HG02973 (cell line): ENCODE measurements around the gene CUX1.

Experiments used
- ATAC-seq: cut with Tn5 transposase; IDR thresholded peaks from one replicate; pipeline ENCODE4 v1.9.1; 2021; ENCODE audit warnings: moderate library complexity; ENCODE audit not compliant: unreplicated experiment

The CUX1 gene

DNA sequence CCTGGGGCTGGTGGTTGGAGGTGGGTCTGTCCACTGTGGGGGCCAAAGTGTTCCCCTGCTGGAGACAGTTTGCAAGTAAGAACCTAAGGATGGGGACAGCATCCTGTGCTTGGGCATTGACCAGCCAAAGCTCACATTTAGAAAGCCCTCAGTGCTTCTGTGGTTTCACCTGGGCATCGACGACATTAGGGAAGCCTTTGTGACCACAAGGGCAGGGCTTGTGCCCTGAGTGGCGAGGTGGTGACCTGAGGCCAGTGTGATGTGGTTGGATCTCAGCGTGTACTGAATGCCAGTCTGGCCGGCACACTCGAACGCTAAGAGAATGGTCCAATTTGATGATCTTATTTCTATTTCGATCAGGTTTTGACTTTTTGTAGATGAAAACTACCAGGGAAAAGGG, 437.1 kb downstream of the CUX1 start:
- ATAC-seq, result no peak

DNA sequence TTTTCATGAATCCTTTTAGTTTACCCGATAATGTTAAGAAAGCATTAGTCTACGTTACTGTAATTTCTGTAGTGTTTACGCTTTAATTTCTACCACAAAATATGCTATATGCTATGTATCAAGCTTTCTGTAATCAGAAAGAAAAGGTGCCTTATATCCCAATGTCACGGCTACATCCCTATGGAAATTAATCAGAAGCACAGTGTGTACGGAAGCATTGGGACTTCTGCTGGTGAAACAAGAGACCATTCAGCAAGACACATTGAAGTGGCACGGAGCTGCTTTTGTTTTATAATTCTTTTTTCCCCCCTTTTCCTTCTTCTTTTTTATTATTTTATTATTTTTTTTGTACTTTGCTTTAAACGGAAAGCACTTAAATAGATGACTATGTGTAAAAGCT, 438.1 kb downstream of the CUX1 start:
- no peak for ATAC-seq

DNA sequence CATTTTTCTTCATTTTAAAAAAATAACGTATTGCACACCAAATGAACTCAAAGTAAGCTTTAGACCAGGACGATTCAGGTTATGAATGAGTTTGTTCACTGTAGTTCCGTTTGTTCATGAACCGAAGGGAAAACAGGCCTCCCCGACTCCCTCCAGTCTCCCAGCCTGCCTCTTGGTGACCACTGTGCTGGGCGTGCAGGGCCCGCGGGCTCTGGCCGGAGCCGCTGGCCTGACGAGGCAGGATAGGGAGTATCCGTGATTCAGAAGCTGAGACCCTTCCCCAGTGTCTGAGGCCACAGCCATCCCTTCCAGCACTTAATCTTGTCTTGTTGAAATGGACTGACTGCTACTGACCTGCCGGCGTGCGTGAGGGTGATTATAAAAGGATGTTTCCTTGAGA, 438.5 kb downstream of the CUX1 start:
- no peak for ATAC-seq

DNA sequence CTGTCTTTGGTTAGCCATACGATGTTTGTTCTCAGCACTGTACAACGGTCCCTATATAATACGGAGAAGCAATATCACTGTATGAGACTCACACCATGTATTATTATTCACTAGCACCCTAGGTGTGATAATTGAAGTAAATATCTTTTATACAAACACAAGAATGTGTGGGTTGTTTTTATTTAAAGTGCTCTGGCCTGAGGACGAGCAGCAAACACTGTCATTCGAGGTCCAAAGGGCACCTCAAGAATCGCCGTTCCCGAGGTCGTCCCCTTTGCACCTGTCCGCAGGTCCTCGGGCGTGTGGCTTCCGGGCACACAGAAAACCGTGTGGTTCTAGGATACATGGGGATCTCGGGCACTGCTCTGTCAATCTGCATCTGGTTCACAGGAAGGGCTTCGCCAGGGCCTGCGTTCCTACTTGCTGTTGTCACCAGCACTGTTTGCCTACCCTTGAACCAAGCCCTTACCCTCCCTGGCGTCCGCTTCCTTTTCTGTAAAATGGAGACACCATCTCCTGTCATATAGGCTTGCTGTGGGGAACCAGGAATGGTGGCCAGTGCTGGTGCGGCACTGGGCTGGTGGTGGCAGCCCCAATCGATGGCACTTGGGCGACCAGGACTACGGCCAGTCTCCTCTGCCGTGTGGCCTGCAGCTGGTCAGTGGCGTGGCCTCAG, 440.8 kb downstream of the CUX1 start:
- ATAC-seq, result no peak

DNA sequence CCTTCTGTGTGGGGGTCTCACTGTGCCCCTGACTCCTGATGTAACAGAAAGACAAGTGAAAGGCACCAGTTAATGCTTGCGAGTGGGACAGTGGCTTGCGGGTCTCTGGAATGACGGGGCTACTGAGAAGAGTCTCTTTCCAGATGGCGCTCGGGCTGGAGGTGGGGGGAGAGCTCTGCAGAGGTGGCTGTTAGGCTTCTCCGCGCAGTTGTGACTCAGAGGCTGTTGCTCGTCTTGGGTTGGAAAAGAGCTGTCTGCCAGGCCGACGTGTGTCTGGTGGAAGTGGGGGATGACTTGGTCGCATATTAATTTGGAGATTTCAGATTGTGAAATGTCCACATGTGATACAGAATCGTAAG, 441.3 kb downstream of the CUX1 start:
- ATAC-seq, result no peak

DNA sequence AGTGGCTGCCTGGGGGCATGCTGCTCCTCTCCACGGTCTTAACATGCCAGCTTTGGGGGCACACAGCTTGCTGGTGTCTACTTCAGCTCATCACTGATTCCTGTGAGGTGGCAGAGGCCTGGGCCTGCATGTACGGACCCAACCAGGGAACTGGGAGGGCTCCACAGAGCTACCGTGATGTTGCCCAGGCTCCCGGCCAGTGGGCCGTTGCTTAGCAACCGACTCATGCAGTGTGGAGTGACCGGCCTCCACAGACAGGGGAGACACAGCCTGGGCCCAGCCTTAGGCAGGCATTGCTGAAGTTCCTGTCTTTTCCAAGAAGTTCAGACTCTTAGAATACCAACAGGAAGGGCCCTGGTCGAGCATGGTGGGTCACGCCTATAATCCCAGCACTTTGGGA, 443.4 kb downstream of the CUX1 start:
- no peak for ATAC-seq

DNA sequence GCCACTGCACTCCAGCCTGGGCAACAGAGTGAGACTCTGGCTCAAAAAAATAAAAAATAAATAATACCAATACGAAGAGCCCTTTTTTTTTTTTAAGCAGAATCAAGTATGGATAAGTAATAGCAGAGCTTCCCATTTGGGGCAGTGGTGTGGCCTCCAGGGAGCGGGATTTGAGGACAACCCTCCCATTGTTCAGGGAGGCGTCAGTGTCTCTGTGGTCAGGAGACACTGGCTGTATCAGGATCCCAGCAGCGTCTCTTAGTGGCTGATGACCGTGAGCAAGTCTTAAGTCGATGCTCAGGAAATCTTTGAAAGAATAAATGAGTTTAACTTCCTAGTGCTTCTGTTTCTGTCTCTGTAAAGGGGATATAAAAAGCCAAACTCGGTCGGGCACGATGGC, 444.0 kb downstream of the CUX1 start:
- ATAC-seq, result no peak

DNA sequence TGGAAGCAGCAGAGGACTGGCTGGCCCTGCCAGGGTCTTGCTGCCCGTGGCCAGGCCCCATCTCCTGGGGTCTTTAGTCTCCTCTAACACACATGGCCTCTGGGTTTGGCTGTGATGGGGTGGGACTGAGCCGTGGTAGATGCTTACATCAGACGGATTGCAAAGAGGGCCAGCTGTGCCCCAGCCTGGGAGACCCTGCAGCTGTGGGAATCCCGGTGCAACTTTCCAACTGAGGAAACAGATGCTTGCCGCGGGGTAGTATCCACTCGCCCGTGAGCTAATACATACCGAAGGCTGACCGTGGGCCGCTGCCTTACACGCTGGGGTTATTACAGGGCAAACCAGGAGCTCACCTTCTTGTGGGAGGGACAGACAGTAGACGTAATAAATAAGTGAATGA, 445.1 kb downstream of the CUX1 start:
- no peak for ATAC-seq

DNA sequence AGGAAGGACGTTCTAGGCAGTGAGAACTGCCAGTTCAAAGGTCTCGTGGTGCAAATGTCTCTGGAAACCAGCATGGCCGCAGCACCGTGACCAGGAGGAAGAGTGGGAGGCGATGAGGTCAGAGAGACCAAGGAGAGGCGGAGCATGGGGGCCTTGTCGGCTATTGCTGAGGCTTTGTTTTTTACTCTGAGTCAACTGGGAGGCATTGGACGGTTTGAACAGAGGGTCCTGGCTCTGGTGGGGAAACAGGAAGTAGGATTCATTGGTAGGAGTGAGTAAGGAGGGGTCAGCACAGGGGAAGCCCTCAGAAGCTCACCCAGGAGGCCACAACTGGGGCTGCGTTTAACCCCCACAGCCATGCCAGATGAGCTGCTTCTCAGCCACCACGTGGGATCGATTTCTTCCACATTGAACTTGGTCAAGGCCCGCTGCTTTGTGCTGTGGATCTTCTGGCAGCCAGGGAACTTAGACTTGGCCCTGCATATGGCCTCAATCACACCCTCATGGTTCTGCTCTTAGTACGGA, 447.0 kb downstream of the CUX1 start:
- ATAC-seq, result no peak

DNA sequence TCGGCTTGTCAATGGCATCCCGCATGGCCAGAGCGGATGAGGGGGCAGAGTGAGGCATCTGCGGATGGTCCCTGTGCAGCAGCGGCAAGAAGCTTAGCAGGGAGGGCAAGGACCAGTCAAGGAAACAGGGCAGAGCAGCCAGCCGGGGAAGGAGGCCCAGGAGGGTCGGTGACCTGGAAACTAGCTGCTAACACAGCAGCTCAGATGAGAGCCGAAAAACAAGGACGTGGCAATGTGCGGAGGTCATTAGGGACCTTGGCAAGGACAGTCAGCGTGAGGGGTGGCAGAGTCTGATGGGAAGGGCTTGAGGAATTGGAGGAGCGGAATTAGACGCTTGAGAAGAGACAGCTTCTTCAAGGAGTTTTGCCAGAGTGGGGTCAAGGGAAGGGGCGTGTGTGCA, 449.1 kb downstream of the CUX1 start:
- ATAC-seq, result no peak

DNA sequence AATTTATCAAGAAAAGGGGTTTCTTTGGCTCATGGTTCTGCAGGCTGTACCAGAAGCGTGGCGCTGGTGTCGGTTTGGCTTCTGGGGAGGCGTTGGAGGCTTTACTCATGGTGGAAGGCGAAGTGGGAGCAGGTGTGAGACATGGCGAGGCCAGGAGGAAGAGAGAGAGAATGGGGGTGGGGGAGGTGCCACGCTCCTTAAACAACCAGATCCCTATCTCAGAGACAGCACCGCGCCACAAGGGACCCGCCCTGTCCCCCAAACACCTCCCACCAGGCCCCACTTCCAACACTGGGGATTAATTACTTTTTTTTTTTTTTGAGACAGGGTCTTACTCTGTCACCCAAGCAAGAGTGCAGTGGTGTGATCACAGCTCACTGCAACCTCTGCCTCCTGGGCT, 451.2 kb downstream of the CUX1 start:
- no peak for ATAC-seq

DNA sequence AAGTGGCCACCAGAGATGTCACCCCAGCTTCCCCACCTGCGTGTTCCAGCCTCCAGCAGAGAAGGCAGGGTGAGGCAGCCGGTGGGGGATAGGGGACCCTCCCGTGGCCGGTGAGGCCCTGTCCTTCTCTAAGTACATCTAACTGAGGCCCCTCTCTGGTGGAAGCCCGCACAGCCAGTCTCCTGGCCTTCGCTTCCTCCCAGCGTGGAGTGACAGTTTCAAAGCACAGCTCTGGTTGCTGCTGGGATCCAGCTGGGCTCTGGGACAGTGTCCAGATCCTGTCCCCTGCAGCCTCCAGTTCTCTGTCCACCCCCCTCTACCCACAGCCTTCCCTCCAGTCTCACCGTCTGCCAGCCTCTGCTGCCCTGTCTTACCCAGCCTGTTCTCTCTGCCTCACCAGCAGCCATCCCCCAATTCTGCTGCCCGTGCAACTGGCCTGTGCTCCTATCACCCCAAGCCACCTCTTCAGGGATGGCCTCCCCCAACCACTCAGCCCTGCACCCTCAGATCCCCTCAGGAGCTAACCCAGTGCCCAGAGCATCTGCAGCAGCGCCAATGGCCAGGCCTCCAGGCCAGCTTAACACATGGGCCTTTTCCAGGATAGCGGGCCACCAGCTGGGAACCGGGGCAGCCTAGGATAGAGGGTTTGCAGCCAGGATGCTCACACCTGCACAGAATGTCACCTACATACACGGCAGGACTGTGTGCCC, 452.9 kb downstream of the CUX1 start:
- no peak for ATAC-seq

DNA sequence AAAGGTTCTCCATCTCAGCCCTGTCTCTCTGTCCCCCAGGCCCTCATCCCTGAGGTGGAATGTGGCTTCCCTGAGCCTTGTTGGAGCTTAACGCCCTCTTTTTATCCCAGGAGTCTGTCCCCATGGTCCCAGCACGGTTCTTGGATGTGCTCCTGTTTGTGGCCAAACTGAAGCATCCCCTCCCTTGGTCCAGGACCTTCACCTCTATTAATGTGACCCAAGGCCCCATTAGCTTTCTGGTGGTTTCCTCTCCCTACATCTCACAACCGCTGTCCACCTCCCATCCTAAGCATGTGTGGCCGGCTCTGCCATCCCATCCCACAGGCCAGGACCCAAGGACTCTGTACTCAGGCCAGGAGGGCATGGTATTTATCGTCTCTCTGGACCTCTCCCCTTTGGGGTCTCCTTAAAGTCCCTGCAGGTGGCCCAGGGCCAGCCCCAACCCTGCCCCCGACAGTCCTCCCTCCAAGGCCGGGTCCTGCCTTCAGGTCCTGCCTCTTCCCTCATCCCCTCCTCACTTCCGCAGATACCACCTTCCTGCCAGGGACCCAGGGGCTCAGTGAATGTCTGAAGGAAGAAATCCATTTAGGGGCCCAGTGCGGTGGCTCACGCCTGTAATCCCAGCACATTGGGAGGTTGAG, 453.9 kb downstream of the CUX1 start:
- no peak for ATAC-seq

DNA sequence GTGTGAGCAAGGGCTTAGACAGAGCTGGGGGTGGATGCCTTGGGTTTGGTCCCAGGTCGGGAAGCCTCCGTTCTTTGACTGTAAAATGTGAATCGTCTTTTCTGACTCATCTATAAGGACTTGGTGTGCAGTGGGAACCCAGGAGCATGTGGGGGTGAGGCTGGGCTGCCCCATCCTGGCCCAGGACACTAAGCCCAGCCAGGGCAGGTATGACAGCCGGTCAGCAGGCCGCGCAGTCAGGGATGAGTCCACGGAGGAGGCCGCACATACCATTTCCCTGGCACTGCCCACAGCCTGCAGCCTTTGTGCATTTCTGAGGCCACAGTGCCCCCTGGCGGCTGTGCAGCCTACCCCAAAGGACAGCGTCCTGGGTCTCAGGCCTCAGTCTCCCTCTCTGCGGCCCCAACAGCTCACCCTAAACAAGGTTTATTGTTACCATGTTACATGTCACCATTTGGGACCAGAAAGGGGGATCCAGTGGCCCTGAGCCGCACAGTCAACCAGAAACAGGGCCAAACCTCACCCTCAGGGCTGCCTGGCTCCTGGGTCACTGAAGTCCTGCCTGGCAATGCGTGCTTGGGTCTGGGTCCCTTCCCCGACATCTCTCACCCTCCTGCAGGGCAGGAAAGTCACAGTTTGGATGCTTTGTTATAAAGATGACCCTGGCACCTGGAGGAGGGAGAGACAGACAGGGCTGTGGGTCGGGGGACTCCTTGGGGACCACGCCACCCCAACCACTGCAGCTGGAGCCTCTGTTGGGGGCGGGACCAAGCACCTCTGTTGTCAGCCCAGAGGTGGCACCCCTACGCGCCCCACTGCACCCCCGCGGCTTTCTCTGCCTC, 454.9 kb downstream of the CUX1 start:
- ATAC-seq, result no peak

DNA sequence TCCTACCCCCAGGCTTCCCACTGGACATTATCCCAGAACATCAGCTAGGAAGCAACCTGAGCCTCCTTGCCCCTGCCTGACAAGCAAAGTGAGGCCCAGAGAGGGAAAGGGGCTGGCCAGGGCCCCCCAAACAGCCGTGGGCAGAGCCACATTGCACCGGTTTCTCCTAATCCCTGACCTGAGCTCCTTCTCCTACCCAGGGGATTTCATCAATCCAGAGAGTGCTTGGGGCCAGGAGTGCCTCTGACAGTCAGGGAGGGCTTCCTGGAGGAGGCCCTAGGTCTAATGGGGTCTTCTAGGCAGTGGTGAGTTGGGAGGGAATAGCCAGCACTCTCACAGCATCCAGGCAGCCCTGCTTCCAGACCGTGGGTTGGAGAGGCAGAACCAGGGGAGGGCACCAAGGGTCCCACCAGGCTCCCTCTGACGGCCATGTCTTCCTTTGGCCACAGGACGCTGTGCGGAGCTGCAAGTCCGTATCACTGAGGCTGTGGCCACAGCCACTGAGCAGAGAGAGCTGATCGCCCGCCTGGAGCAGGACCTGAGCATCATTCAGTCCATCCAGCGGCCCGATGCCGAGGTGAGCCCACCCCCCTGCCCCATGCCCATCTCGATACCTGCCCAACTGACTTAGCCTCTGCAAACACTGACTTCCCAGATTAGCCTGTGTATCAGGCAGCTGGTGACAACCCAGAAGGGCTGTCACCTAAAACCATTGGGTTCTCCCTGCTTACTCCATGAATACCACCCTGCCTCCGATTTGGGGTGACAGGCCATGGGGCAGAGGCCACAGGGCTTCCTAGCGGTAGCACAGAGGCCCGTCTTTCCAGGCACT, 455.7 kb downstream of the CUX1 start:
- no peak for ATAC-seq

DNA sequence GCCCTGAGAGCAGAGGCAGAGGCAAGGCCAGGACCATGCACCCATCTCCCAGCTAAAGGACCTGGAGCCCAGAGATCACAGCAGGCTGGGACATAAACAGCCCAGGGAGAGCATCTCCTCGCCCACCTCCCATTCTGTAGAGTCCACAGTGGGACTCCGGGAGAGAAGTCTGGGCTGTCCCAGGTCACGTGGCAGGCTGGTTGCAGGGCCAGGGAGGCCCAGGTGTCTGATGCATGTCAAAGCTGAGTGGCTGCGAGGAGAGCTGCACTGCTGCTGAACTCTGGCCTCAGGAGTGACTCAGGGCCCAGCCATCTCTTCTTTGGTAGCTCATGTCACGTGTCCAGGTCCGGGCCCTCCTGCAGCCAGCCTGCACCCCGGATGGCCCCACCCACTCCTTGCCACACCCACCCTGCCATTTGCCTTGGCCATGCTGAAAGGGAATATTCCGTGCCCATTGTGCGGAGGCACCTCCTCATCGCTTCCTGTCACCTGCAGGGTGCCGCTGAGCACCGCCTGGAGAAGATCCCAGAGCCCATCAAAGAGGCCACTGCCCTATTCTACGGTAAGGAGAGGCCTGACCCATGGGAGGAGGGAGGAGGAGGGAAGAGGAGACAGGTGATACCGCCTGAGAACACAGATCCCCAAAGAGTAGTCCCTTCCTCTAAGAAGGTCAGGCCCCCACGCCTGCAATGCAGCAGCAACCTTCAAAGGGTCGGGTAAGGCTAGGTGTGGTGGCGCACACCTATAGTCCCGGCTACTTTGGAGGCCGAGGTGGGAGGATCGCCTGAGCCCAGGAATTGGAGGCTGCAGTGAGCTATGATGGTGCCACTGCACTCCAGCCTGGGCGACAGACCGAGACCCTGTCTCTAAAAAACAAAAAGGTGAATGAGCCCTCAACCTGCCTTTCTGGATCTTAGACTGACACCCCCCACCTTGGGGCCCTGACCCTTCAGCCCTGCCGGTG, 456.6 kb downstream of the CUX1 start:
- ATAC-seq, result no peak

DNA sequence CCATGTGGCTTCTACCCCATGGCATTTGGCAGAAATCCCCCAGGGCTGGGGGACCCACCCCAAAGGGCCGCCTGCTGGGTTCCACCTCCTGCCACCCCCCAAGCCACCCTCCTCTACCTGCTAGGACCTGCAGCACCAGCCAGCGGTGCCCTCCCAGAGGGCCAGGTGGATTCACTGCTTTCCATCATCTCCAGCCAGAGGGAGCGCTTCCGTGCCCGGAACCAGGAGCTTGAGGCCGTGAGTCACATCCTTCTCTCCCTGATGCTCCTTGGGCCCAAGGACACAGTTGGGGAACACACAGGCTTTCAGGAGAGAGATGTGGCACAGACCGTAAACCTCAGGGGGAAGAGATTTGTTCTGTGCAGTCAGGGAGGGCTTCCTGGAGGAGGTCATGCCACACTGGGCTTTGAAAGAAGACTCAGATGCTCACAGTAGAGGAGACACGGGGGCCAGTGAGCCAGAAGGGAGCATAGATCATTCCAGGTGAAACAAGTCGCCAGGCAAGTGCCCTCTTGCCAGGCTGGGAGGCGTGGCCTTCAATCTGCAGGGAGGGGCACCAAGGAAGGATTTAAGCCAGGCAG, 457.8 kb downstream of the CUX1 start:
- no peak for ATAC-seq

DNA sequence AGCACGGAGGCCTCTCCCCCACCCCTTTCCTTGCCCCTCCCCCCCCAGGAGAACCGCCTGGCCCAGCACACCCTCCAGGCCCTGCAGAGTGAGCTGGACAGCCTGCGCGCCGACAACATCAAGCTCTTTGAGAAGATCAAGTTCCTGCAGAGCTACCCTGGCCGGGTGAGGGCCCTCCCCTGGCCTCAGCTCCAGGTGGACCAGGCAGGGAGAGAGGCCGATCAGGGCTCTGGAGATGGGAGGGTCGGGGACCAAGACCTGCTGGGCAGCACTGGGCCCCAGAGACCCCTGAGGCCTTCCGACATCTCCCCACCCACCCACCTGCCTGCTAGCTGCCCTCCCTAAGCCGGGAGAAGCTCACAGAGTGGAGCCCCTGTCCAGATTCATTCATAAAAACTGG, 460.5 kb downstream of the CUX1 start:
- ATAC-seq, result no peak
